ENCODE measurements around the gene RNF150. TPM values are rescaled to one million over a fixed set of nuclear protein-coding genes. Genes with fewer than 3 reads are reported as not detected.

The RNF150 gene
- total RNA-seq, 1 donor from 2014 or later = 3.3 TPM

DNA sequence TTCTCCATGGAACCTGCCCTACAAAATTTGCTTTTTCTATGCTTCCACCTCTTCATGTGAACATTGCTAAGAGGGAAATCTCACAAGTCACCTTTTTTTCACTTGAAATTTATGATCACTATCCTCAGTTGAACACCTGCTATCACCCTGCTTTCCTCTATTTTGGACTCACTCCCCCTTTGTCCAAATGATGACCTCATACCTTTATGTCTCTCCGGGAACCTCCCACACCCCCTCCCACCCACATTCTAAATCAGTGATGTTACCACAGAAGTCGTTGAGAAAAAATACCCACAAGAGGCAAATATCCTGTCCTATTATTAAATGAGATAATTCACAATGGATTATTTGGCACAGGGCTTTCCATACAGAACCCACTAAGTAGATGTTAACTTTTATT, 156.5 kb downstream of the RNF150 start:
- Histone ChIP-seq H3K36me3 (no peaks in the 10 kb centered on the region), H3K4me3 (no peak overlapping the region), H3K27ac (no peak overlapping the region), H3K4me1 (no peaks in the 10 kb centered on the region), H3K27me3 (ENCODE audit: low read depth) (no peaks in the 10 kb centered on the region), H3K9me3 (no peaks in the 10 kb centered on the region)
- no peak for ATAC-seq
- DNase-seq = no peak
- intact Hi-C loops (cut with DNase I) = no loop called here
- no peak for TF ChIP-seq CTCF (IDR thresholded peaks at IDR 0.05)

DNA sequence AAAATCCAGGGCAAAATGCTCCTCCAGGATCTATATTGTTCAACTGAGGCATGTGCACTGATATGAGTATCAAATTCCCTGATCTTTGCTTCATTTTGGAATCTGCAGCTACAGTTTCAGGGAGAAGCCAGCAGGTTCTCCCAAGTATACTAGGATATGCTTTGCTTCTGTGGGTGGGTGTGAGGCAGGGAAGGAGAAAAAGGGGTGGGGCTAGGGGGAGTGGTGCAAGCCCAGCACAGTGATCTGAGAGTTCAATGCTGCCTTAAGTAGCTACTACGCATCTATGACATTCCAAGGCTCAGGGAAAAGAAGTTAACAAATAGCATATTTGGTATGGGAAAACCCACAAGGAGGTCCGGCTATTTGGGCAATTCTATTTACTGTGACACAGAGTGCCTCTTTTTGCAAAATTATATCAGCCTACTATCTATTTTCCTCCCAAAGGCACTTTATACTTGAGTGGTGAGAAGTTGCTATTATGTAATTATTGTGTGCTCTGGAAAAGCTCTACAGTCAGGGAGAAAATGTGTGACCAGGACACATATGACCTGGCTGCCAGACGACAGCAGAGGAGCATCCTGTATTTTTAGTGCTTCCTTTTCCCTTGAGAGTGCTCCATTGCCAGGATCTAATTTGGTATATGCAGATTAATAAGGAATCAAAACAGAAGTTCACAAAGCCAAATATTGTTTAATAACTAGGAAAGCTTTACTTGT, 162.0 kb downstream of the RNF150 start:
- no peak for ATAC-seq
- no peak for TF ChIP-seq CTCF (IDR thresholded peaks at IDR 0.05)
- intact Hi-C loops (cut with DNase I) = no loop called here

DNA sequence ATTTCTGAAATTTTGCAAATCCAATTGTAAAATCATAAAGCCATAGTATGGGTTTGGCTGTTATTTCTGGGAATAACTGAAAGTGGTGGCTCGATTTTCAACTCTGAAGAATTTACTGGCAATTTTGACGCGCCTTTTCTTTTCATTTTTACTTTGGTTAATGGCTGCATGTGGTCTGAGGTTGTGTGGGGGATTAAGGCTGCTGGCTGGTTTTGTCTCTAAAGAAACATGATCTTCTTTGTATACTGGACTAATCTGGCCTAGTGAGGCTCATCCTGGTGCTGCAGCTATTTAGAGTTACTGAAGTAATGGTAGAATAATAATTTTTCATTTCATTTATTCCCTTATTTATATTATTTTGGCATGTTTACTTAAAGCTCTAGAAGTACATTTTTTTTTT, 164.0 kb downstream of the RNF150 start:
- intact Hi-C loops (cut with DNase I) = no loop called here
- H3K4me3 ChIP-seq = no peak overlapping the region
- no peak overlapping the region for H3K27ac ChIP-seq
- no peaks in the 10 kb centered on the region for H3K36me3 ChIP-seq
- no peak for TF ChIP-seq CTCF (IDR thresholded peaks at IDR 0.05)
- ATAC-seq (no peak), DNase-seq (no peak)
- H3K4me1 ChIP-seq = no peaks in the 10 kb centered on the region
- no peaks in the 10 kb centered on the region for H3K27me3 ChIP-seq (ENCODE audit: low read depth)
- no peaks in the 10 kb centered on the region for H3K9me3 ChIP-seq

More for the DNA sequence above, 162.0 kb downstream of the RNF150 start:
- H3K9me3 ChIP-seq = no peaks in the 10 kb centered on the region
- H3K27ac ChIP-seq = no peak overlapping the region
- H3K4me1 ChIP-seq = no peaks in the 10 kb centered on the region
- H3K4me3 ChIP-seq = no peak overlapping the region
- DNase-seq = no peak
- H3K36me3 ChIP-seq = no peaks in the 10 kb centered on the region
- H3K27me3 ChIP-seq (ENCODE audit: low read depth) = no peaks in the 10 kb centered on the region

- no peak for ATAC-seq
- Histone ChIP-seq H3K27ac (no peak overlapping the region), H3K27me3 (ENCODE audit: low read depth) (no peaks in the 10 kb centered on the region), H3K4me1 (no peaks in the 10 kb centered on the region), H3K9me3 (no peaks in the 10 kb centered on the region), H3K4me3 (no peak overlapping the region), H3K36me3 (no peaks in the 10 kb centered on the region)
- TF ChIP-seq CTCF (IDR thresholded peaks at IDR 0.05) = no peak
- intact Hi-C loops (cut with DNase I) = no loop called here
- DNase-seq = no peak
These were observed 164.9 kb downstream of the RNF150 start for GRCh38 chr4:140968371-140968770.

DNA sequence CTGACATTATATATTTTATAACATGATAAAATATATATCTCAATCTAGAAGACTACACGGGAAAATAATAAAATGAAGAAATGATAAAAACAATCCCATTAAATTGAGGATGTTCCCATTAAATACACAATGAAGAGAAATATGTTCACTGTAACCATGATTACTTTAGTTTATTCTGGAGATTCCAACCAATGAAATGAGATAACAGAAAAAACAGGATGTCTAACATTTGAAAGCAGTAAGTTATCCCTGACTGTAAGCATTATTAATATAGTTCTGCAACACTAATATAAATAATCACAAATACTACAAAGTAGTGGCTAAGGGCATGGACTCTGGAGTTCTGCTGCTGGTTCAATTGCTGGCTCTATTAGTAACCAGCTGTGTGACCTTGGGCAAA, 169.4 kb downstream of the RNF150 start:
- H3K36me3 ChIP-seq = no peaks in the 10 kb centered on the region
- H3K9me3 ChIP-seq = no peaks in the 10 kb centered on the region
- ATAC-seq (no peak), DNase-seq (no peak)
- H3K27ac ChIP-seq = no peak overlapping the region
- no peaks in the 10 kb centered on the region for H3K27me3 ChIP-seq (ENCODE audit: low read depth)
- H3K4me3 ChIP-seq = no peak overlapping the region
- no peaks in the 10 kb centered on the region for H3K4me1 ChIP-seq
- intact Hi-C loops (cut with DNase I) = no loop called here
- no peak for TF ChIP-seq CTCF (IDR thresholded peaks at IDR 0.05)

All from lower lobe of right lung (tissue), 2 donors.